Retina (tissue), 1 donor: ENCODE data around the gene LRP1B.
A peak's percentile ranks its signal among the peaks of the same experiment; 100 is the strongest.

Source experiments
- DNase-seq: peaks from one replicate; pipeline ENCODE4 v3.0.0-alpha.2; 2016

LRP1B gene

DNA sequence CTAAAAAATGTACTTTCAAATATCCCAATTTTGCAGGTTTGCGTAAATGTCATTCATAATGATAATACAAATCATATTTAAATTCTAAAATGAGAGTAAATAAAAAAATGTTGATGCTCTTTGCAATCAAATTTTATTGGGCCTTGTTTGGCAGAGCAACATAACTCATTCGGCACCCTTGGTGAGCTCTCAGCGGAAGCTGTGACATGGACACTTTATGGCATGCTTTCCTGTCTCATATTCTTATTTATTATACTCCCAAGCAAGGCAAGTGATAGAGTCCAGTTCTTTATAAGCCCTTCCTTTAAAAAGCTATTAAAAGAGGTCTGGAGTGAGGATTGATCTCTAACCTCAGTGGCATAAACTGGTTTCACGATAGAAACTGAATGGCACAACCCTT, 1857.4 kb downstream of the LRP1B start:
- DNase-seq, result no peak

DNA sequence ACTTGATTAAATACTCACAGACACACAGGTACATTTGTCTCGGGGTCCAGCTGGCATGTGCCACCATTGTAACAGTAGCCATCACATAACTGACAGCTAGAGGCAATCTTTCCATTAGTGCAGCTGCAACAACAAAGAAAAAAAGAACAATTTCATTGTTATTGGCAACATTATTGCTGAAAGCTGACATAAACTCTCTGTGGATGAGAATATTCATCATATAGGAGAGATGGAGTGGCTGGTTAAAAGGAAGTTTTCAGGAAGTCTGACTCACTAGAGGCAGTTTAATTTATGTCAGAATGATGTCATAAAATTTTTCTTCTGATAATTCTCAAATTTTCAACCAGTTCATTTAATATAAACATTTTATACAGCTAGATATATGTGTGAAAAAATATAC, 1860.6 kb downstream of the LRP1B start:
- DNase-seq, result peak; percentile 17

DNA sequence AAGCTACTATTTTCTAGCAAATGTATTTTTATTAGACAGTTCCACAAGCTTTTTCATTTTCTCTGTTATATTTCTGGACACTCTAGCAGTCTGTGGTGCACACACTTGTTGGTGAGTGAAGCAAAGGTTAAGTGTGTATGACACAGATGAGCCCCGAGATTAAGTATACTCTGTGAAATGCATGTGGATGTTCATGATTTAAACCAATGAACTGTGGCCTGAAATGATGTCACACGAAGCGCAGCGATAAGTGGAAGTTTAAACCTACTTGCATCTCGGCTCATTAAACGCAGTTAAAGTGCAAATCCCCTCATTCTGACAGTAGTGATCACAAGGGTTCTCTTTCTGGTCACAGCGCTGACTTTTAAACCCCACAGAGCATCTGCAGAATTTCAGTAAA, 1861.8 kb downstream of the LRP1B start:
- DNase-seq, result peak; percentile 28

DNA sequence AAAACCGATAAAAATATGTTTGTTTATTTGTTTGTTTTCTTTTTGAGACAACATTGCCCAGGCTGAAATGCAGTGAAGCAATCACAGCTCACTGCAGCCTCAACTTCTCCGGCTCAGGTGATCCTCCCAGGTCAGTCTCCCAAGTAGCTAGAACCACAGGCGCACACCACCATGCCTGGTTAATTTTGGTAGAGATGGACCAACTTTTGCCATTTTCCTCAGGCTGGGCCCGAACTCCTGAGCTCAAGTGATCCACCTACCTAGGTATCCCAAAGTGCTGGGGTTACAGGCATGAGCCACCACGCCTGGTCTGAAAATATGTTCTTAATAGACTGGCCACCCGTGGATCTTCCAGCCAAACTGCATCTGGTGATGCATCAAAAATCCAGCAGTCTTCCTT, 1867.9 kb downstream of the LRP1B start:
- no peak for DNase-seq

DNA sequence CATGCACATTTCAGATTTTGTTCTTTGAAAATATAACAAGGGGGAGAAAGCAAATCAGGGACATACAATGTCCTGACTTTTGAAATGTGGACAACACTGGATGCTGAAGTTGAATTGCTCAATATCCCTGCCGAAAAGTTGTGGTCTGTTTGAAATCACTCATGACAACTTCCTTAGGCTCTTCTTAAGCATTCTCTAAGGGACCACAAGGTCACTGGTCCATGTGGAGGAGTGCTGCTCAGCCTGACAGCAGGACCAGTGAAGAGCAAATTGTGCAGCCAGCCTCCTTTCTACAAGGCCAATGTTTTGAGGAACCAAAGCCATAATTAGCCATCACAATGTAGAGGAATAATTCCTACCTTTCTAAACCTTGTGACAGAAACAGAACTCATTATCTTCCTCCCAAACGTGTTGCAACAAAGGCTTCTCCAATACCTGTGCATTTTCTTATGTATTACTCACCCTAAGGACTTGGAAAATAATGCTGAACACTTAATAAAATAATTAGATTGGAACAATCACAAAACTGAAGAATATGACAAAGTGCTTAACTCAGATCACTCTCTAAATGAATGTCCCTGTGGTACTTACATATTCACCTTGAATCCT, 1873.0 kb downstream of the LRP1B start:
- peak; percentile 7 for DNase-seq

DNA sequence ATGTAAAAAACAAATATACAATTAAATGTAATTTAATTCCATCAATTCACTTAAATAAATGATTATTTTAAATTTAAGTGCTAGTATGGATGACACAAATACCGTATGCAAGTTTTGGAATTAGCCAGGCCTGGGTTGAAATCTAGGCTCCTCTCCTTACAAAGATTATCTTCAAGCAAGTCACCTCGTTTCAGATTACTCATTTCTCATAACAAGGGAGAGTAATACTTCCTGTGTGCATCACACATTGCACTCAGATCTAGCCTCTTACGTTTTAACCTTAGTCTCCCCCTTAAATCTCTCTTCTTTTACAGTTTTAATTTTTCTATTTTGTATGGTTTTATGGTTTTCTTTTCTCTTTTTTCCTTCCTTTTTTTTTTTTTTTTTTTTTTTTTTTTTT, 1874.7 kb downstream of the LRP1B start:
- DNase-seq, result no peak

DNA sequence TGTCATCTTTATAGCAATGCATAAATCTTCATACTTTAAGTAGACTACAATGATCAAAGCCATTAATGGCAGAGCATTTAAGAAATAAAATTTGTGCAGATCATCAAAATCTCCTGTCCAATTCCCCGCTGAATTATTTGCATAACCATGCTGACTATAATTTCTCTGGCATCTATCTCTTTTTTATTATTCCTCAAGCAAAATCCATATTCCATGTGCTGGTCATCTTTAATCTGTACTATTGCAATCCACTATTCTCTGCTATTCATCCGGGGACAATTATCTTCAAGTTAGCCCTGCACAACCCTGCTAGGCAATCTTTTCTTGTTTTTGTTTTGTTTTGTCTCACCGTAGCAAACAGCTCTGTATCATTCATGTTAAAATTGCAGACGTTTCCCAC, 1881.0 kb downstream of the LRP1B start:
- DNase-seq, result no peak

DNA sequence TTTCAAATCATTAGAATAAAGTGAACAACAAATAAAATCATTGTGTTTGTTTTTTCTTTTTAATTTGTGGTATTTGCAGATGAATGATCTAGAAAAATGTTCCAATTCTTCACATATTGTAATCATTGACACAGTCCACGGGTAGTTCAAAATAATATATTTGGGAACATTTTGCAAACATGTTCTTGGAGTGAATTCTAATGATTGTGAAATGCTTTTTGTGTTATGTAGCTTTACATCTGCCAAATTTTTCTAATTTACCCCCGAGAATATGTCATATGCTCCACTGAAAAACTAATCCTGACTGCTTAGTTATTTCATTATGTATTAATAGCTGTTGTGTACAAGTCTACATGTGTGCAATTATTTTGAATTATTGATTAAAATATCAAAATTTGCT, 1882.2 kb downstream of the LRP1B start:
- DNase-seq, result no peak

DNA sequence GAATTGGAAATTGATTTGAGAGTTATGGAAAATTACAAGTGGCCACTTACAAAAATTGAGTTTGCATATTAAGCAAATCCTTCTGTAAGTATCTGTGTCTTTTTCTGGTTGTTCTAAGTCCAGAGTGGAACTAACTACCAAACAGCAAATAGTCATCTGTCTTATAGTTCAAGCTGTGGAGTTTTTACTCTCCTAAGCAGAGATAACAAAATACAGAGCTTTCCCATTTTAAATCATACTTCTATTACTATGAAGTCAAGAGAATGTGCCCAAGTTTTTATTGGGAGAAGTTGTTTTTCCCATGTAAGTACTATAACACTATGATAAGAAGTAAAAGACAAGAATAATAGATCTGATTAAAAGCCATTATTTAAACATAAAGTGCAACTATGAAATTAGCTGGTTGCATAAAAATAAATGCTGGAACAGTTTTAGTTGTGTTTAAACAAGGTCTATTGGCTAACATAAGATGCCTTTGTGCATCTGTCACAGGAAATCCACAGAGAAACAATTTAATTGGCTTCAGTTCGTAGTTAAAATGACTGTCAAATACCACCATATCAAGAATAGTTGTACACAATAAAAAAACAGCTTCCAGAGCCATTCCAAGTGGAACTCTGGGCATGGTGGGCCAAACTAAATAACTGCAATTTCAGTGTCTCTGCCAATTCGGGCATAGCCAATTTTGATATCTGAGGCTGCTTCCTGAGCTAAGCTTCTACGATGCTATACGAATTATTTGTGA, 1883.2 kb downstream of the LRP1B start:
- no peak for DNase-seq

DNA sequence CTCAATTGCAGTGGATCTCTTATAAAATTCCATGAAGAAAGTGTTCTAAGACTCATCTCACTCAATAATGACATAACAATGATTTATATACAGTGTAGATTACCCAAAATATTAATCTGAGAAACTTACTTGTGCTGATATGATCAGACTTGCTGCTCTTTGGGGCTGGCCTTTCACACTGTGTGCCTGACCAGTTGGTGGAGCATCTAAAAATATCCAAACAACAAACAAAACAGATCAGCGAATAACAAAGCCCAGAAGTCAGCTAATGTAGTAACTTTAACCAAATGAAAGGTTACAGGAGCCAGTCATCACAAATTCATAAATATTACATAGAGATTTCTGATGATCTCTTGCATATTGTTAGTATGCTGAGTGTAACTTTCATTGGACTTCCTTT, 1883.9 kb downstream of the LRP1B start:
- no peak for DNase-seq

DNA sequence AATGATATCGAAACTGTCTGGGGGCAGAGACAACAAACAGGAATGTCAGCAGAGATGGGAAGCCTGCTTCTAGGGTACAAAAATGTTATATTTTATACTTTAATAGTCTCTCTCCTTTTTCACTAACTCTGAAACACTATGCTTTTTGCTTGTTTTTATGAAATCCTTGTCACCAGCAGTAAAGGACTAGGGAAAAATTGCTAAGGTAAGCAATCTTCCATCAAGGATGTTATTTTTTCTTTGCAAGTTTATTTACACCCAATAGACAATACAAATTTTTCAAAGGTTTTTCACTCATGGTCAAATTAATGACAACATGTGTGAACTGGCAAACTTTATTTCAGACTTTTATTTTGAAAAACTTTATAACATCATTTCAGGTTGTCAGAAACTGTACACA, 1884.8 kb downstream of the LRP1B start:
- no peak for DNase-seq

DNA sequence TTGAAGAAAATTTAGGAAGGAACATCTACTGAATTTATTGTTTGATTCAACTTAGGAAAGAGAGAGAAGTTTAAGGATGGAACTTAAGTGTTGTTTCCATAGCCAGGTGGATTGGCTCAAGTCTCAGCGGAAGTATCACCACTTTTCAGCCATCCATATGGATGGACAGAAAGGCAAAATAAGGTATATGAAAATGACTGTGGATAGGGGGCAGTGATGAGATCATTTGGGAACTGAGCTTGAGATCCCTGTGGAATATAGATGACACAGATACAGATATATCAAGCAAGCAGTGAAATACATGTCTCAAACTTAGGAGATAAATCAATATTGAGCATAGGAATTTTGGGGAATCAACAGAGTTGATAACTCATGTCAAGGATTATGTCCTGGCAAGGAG, 1887.9 kb downstream of the LRP1B start:
- no peak for DNase-seq

DNA sequence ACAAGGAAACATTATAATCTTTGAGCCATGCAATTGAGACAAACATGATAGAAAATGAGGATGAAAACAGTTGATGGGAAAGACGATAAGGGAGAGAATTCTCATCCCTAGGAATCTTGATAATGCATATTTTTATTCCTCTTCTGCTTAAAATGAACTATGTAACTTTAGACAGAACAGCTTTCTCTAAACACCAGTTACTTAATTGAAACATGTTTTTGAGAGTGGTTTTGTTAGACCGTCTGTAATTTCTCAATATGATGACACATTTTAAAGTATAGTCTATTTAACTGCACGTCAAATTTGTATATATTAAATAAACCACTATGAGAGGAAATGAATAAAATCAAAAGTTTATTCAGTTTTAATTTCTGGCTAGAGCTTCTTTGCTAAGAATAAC, 1896.7 kb downstream of the LRP1B start:
- no peak for DNase-seq

DNA sequence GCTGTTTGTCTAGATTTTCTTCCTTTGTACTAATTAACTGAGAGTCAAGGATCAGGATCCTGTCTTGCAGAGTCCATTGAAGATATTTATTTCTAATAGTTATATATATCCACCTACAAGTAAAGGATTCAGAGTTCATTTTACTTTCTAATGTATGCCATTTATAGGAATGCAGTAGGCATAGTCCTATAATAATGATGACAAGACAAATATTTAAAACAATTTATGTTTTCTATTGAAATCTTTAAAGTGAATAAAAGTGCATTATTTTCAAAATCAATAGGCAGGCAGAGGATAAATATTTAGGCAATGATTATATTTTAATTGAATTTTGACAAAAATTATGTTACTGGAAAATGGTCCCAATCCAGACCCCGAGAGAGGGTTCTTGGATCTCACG, 1919.9 kb downstream of the LRP1B start:
- no peak for DNase-seq

DNA sequence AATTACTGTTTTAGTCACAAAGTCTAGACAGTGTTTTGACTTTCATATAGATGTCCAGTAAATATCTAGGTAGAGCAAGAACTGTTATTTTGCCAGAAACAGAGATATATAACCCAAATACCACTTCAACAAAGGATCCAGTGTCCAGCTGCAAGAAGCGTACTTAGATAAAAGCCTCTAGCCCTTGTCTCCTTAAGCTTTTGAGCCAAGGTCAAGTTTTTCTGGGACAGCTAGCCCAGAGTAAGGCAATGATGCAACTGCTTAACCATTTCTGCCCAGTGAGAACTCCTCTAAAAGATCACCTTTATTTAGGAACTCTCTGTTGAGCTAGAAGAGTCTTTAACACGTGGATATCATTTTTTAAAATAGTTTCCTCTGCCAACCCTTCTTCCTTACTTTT, 1925.7 kb downstream of the LRP1B start:
- DNase-seq, result no peak

DNA sequence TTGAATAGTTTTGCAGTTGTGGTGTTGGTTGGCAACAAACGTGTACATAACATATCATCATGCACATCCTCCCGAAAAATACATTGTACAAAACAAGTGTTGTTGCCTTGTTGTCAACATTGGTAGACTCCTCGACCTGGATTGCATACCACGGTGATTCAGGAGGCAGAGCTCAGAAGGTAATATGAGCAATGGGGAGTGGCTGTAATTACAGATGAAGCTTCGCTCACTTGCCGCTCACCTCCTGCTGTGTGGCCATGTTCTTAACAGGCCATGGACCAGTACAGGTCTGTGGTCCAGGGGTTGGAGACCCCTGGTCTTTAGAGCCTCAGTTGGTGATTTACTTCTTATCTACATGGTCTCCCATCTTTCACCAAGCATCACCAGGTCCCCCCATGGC, 1927.5 kb downstream of the LRP1B start:
- no peak for DNase-seq

DNA sequence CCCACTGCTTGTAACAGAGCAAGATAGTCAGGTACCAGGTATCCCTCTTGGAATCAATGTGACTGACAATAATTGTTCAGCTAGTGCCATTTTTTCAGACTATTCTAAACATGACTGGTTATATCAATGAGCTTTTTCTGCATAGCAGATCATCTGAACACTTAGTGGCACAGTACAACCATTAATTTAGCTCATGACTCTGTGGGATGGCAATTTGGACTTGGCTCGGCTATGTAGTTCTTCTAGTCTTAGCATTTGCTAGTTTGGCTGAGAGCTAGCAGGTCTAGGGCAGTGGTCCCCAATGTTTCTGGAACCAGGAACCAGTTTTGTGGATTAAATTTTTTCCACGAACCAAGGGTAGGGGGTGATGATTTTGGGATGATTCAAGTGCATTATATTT, 1929.2 kb downstream of the LRP1B start:
- no peak for DNase-seq

DNA sequence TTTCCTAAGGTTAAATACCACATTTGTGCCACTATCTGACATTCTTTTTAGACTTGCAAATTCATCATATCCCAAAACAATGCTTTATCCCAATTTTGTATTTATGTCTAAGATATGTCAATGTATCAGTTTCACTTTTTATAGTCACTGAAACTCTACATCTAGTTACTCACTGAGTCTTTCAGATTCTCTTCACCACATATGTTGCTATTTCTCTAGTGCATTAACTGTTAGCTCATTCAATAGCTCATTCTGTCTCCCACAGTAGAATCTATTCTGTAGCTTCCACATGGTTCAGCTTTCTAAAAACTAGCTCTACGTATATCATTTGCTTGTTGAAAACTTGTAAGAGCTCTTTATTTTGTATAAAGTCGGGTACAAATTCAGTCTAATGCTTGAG, 1930.1 kb downstream of the LRP1B start:
- no peak for DNase-seq

DNA sequence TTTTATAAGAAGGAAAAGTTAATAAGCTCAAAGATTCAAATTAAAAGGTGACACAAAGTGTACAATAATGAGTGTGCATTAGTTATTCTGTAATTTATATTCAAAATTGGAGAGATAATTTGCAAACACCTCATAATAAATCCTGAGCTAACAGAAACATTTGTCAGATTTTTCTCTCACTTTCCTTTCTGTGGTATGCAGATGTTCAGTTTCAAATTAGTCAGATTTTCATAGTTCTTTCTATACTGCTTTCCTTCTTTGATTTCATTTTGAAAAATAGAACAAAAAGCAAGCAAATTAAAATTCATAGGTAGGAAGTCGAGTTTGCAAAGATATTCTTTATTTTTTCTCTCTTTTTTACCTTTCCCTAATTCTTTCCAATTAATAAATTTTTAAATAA, 1930.5 kb downstream of the LRP1B start:
- no peak for DNase-seq

DNA sequence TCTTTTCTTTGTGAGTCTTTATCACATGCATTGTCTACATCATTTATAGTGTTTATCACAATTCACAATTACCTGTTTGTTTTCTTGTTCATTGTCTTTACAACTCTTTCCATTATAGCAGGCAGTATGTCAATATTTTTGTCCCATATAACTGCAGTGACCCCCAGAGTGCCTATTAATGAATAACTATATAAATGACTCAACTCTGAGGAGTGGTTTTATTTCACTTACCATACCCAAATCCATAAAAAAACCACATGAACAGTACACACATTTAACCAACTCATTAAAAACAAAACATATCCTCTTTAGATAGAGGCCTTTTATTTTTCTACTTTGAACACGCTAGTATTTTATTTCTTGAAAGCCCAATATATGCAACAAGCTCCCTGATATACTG, 1931.5 kb downstream of the LRP1B start:
- no peak for DNase-seq

DNA sequence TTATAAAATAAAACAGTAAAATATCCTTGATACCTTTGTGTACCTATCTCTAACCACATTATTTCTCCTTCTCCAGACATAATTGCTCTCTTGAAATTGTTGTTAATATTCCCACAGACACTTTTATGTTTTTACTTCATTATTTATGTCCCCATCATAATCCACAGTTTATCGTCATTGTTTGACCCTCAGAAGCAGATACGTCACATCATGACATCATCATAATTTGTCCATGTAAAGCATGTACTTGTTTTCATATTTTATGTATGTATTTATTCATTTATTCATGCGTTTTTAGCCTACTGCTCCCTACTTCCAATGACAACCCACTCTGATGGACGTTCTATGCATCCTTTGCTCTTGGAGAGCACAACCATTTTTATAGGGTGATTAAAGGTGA, 1943.7 kb downstream of the LRP1B start:
- DNase-seq, result no peak

DNA sequence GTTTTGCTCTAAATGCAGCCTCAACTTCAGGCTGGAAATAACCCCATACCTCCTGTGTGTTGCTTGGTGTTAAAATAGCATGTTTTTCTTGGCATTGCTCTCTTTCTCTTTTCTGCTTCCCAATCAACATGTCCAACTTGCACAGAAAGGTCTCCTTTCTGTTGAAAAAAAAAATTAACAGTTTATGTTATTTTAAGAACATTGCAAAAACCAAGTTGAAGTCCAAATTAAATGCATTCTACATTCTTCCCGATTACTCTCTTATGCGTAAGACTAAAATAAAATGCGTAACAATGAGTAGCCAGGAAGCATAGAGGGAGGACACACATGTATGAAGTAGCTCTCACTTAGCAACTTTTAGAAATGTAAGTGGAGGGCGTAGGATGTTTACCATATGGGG, 1944.5 kb downstream of the LRP1B start:
- DNase-seq, result no peak

DNA sequence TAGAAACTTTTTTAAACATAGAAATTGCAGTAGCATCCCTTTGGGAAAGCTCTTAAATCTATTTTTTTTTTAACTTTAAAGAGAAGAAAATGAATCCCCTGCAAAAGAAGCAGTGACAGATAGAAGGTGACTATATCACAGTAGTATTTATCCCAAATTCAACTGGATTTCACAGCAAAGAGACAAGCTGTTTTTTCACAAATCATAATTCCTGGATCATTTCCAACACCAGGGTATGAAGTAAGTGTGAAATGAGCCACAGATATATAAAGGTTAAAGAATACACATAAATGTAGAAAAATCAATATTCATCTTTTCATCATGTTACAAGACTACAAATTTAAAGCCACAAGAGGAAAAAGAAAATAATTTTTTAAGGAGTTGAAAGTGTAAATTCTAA, 1945.7 kb downstream of the LRP1B start:
- DNase-seq, result no peak

DNA sequence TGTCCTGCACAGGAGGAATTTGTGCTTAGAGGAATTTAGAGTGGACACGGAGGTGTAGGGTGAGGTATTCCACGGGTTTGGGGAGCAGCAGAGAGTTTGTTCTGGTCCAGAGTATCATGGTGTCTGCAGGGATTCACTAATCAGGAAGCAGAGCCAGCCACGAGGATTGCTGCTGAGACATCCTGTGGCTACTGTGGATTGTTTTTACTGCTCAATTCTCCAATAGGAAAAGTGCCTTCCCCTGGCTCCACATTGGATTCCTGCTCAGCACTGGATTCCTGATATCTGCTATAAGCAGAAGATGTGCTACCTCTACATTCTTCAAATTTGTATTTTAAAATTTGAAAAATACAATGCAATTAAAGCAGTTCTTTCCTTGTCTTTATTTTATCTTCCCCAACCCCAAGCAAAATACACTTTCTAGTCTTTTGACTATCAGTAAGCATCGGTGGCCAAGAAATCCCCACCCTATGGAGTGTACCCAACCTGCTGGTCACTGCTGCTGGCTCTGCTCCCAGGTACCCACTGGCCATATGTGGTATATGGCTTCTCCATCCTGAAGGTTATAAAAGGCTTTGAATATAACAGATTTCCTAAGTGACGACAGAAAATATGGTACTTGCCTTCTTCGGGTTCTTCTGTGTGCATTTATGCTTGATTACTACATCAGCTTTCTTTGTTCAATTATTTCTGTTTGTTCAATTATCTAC, 1947.6 kb downstream of the LRP1B start:
- no peak for DNase-seq
